CD14-positive monocyte (primary cell): ENCODE data around the gene POLD2. TPM values are rescaled to one million over a fixed set of nuclear protein-coding genes. Genes with fewer than 3 reads are reported as not detected.

Experiments
- DNase-seq, 3 donors: peaks; one replicate each; pipeline ENCODE4 v3.0.0-alpha.2; 2011 to 2022
- H2AFZ ChIP-seq: 2 replicates; pipeline ENCODE4 v1.6.0; 2012; ENCODE audit warnings: mild to moderate bottlenecking, low read depth, low read length, inconsistent platforms; ENCODE audit not compliant: insufficient read depth, poor library complexity, severe bottlenecking
- H3K27ac ChIP-seq, 2 donors: 1 replicate in 1 of 2; 2 replicates in 1 of 2; pipeline ENCODE4 v1.5.1; 2012 to 2013; ENCODE audit warnings: low read length in 2 of 2, control low read depth in 1 of 2, inconsistent platforms in 1 of 2, low read depth in 1 of 2, mild to moderate bottlenecking in 1 of 2
- H3K27me3 ChIP-seq, 2 donors: one replicate each; pipeline versions ENCODE4 v1.6.0 to v1.6.1; 2011 to 2013; ENCODE audit warnings: low read length in 2 of 2; ENCODE audit not compliant: control insufficient read depth in 2 of 2, insufficient read depth in 2 of 2
- H3K36me3 ChIP-seq, 2 donors: replicated peaks in 1 of 2; 1 replicate in 1 of 2; 2 replicates in 1 of 2; pipeline versions ENCODE4 v1.5.1 to v1.6.1; 2012 to 2013; ENCODE audit warnings: low read length in 2 of 2, control low read depth in 1 of 2, inconsistent platforms in 1 of 2, mild to moderate bottlenecking in 1 of 2; ENCODE audit not compliant: insufficient read depth in 2 of 2, control insufficient read depth in 1 of 2
- H3K4me1 ChIP-seq, 2 donors: 1 replicate in 1 of 2; 2 replicates in 1 of 2; pipeline versions ENCODE4 v1.5.1 to v1.6.1; 2012 to 2013; ENCODE audit warnings: low read length in 2 of 2, control low read depth in 1 of 2, inconsistent platforms in 1 of 2, mild to moderate bottlenecking in 1 of 2, moderate library complexity in 1 of 2; ENCODE audit not compliant: insufficient read depth in 2 of 2, control insufficient read depth in 1 of 2
- H3K4me2 ChIP-seq: replicated peaks from 2 replicates; pipeline ENCODE3; 2012; ENCODE audit warnings: low read length, moderate library complexity, mild to moderate bottlenecking; ENCODE audit not compliant: poor library complexity, severe bottlenecking; ENCODE audit errors: extremely low read depth
- H3K4me3 ChIP-seq, 3 experiments: fragments of 200-600 bp in 1 of 3; sonication (generic) in 1 of 3; replicated peaks in 1 of 3; 1 replicate in 2 of 3; 2 replicates in 1 of 3; pipeline ENCODE4 v1.5.1; 2011 to 2013; ENCODE audit warnings: low read length in 3 of 3, mild to moderate bottlenecking in 3 of 3, control low read depth in 2 of 3, low read depth in 2 of 3, inconsistent platforms in 1 of 3, moderate library complexity in 1 of 3
- H3K79me2 ChIP-seq: 2 replicates; pipeline ENCODE4 v1.6.0; 2012; ENCODE audit warnings: mild to moderate bottlenecking, control low read depth, inconsistent platforms, low read length, moderate library complexity; ENCODE audit not compliant: insufficient read depth
- H3K9ac ChIP-seq: 2 replicates; pipeline ENCODE4 v1.6.0; 2017; ENCODE audit warnings: low read length, mild to moderate bottlenecking; ENCODE audit not compliant: insufficient read depth, poor library complexity, severe bottlenecking
- H3K9me3 ChIP-seq, 2 donors: replicated peaks in 1 of 2; 1 replicate in 1 of 2; 2 replicates in 1 of 2; pipeline versions ENCODE4 v1.5.1 to v1.6.1; 2012 to 2013; ENCODE audit warnings: low read length in 2 of 2, control low read depth in 1 of 2; ENCODE audit not compliant: control insufficient read depth in 1 of 2, insufficient read depth in 1 of 2
- H4K20me1 ChIP-seq: 2 replicates; pipeline ENCODE4 v1.6.0; 2012; ENCODE audit warnings: mild to moderate bottlenecking, low read length, control low read depth, moderate library complexity; ENCODE audit not compliant: insufficient read depth
- H3K27ac Mint-ChIP-seq, 7 donors: one replicate each; pipeline ENCODE4 v1.8.0; 2020; ENCODE audit warnings: mild to moderate bottlenecking in 7 of 7, mixed read lengths in 7 of 7, moderate library complexity in 6 of 7, inconsistent platforms in 2 of 7
- H3K27me3 Mint-ChIP-seq, 3 donors: one replicate each; pipeline ENCODE4 v1.8.0; 2021 to 2022; ENCODE audit warnings: low read depth in 3 of 3, mild to moderate bottlenecking in 3 of 3, mixed read lengths in 3 of 3, moderate library complexity in 3 of 3, inconsistent platforms in 1 of 3
- H3K36me3 Mint-ChIP-seq, 2 donors: one replicate each; pipeline ENCODE4 v1.8.0; 2020; ENCODE audit warnings: mixed read lengths in 2 of 2, inconsistent platforms in 1 of 2, mild to moderate bottlenecking in 1 of 2
- H3K4me1 Mint-ChIP-seq: one replicate; pipeline ENCODE4 v1.8.0; 2020; ENCODE audit warnings: mild to moderate bottlenecking, mixed read lengths
- H3K4me3 Mint-ChIP-seq, 2 donors: one replicate each; pipeline ENCODE4 v1.8.0; 2020; ENCODE audit warnings: mild to moderate bottlenecking in 2 of 2, mixed read lengths in 2 of 2, moderate library complexity in 1 of 2
- H3K9me3 Mint-ChIP-seq, 7 donors: one replicate each; pipeline ENCODE4 v1.8.0; 2020 to 2022; ENCODE audit warnings: mixed read lengths in 7 of 7, mild to moderate bottlenecking in 6 of 7, moderate library complexity in 6 of 7, inconsistent platforms in 2 of 7
- WGBS: methylation state at CpG from one replicate; pipeline ENCODE4 v1.1.5; 2013; ENCODE audit warnings: missing lambda C conversion rate; ENCODE audit not compliant: insufficient coverage; 5-methylcytosine and 5-hydroxymethylcytosine counted together
- intact Hi-C, 2 donors: fragments of 100-400 bp; cut with micrococcal nuclease; formaldehyde crosslinking; loops; one replicate each; pipeline versions ENCODE4 v1.15.0 to v1.15.1; 2023
- polyA plus RNA-seq, 3 donors: library from polyadenylated mRNA; depleted of rRNA in 1 of 3; unstranded in 2 of 3; stranded (reverse) in 1 of 3; fragments of 300-500 nt in 2 of 3; fragments of >200 nt in 1 of 3; fragmentation: Illumina TruSeq in 2 of 3; gene quantifications; 1 replicate in 2 of 3; 2 replicates in 1 of 3; pipeline ENCODE4 v1.2.3, GENCODE V29; 2012 to 2021
- TF ChIP-seq, protein P1 (sequence below): fragments of 200-600 bp; IDR thresholded peaks from one replicate; pipeline ENCODE4 v1.8.0; 2022; ENCODE audit warnings: antibody characterized with exemption, mild to moderate bottlenecking

Gene POLD2
- polyA plus RNA-seq, 3 donors = 24.1 to 27.1 (median 25.7) TPM

DNA sequence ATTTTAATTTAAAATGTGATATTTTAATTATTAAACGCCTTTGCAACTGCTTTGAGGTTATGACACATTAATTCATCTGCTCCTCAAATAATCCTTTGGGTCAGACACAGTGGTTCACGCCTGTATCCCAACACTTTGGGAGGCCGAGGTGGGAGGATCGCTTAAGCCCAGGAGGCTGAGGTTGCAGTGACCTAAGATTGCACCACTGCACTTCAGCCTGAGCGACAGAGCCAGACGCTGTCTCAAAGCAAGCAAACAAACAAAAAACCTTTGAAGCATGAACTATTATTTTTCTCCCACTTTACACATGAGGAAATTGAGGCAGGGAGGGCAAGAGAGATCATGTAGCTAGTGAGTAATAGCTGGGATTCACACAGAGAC is 1.5 kb upstream of the POLD2 start:
- Histone ChIP-seq H3K27me3 (no peaks in the 10 kb centered on the region), H3K4me3 (no peak overlapping the region), H4K20me1 (no peaks in the 10 kb centered on the region), H3K4me1 (peaks cover 14 to 16% of the 10 kb centered on the region in 2 donors), H3K4me2 (no peak overlapping the region), H2AFZ (no peak overlapping the region), H3K9me3 (no peaks in the 10 kb centered on the region), H3K27ac (no peak overlapping the region), H3K36me3 (peaks cover 0 to 9% of the 10 kb centered on the region in 2 donors), H3K79me2 (peaks cover 13% of the 10 kb centered on the region), H3K9ac (no peak overlapping the region)
- Mint-ChIP-seq H3K27ac (no peak overlapping the region), H3K27me3 (peaks cover 0 to 4% (median 0%) of the 10 kb centered on the region in 3 donors), H3K9me3 (peaks cover 0 to 4% (median 0%) of the 10 kb centered on the region in 7 donors), H3K4me1 (peaks cover 14% of the 10 kb centered on the region), H3K4me3 (no peak overlapping the region), H3K36me3 (peaks cover 6 to 11% of the 10 kb centered on the region in 2 donors)
- no CpG with 5 or more reads among the region's 6 CpGs for WGBS
- intact Hi-C loops = loop anchor here (5.0 kb wide), 2 partner anchors 43 to 108 kb away; partner anchors contain the start of gene POLM (in 2 of the 2)
- TF ChIP-seq, protein P1, sequence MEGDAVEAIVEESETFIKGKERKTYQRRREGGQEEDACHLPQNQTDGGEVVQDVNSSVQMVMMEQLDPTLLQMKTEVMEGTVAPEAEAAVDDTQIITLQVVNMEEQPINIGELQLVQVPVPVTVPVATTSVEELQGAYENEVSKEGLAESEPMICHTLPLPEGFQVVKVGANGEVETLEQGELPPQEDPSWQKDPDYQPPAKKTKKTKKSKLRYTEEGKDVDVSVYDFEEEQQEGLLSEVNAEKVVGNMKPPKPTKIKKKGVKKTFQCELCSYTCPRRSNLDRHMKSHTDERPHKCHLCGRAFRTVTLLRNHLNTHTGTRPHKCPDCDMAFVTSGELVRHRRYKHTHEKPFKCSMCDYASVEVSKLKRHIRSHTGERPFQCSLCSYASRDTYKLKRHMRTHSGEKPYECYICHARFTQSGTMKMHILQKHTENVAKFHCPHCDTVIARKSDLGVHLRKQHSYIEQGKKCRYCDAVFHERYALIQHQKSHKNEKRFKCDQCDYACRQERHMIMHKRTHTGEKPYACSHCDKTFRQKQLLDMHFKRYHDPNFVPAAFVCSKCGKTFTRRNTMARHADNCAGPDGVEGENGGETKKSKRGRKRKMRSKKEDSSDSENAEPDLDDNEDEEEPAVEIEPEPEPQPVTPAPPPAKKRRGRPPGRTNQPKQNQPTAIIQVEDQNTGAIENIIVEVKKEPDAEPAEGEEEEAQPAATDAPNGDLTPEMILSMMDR = no peak
- DNase-seq = no peak

- peak overlapping the region; percentile 79 for H3K9ac ChIP-seq
- peaks cover 15 to 24% of the 10 kb centered on the region in 2 donors for H3K36me3 Mint-ChIP-seq
- peak overlapping the region in 6 of 7 donors; percentile 21 to 89 (median 77) for H3K27ac Mint-ChIP-seq
- peak overlapping the region; percentile 73 to 94 for H3K4me3 Mint-ChIP-seq
- WGBS = 88% methylated on average over 1 of the region's 1 CpG
- H3K79me2 ChIP-seq = peaks cover 13% of the 10 kb centered on the region
- DNase-seq = no peak
- TF ChIP-seq, protein P1 = no peak
- H3K4me1 ChIP-seq = peaks cover 14 to 16% of the 10 kb centered on the region in 2 donors
- no peaks in the 10 kb centered on the region for H3K27me3 ChIP-seq
- peaks cover 0 to 4% (median 0%) of the 10 kb centered on the region in 7 donors for H3K9me3 Mint-ChIP-seq
- H3K27ac ChIP-seq = peak overlapping the region in 1 of 2 donors; percentile 85
- peak overlapping the region; percentile 98 for H2AFZ ChIP-seq
- H3K4me2 ChIP-seq = peak overlapping the region; percentile 98
- H3K4me3 ChIP-seq = peak overlapping the region in 2 of 3 experiments; percentile 70 to 90
- H3K9me3 ChIP-seq = no peaks in the 10 kb centered on the region
- no peaks in the 10 kb centered on the region for H4K20me1 ChIP-seq
- peaks cover 15% of the 10 kb centered on the region for H3K4me1 Mint-ChIP-seq
- intact Hi-C loops = loop anchor here (5.0 kb wide), 2 partner anchors 40 to 105 kb away; partner anchors contain the start of gene POLM (in 2 of the 2)
- peaks cover 7 to 15% of the 10 kb centered on the region in 2 donors for H3K36me3 ChIP-seq
- H3K27me3 Mint-ChIP-seq = peaks cover 0 to 4% (median 0%) of the 10 kb centered on the region in 3 donors
These were observed 819 bp downstream of the POLD2 start for GRCh38 chr7:44122529-44122928.
